LNCAP (cell line): ENCODE data around the gene TYW1B.

Experiments used
- TF ChIP-seq, protein P1 (sequence below): fragments of 450-650 bp; IDR thresholded peaks from 2 replicates; pipeline ENCODE4 v1.5.1; 2017; ENCODE audit warnings: mild to moderate bottlenecking

TYW1B gene

DNA sequence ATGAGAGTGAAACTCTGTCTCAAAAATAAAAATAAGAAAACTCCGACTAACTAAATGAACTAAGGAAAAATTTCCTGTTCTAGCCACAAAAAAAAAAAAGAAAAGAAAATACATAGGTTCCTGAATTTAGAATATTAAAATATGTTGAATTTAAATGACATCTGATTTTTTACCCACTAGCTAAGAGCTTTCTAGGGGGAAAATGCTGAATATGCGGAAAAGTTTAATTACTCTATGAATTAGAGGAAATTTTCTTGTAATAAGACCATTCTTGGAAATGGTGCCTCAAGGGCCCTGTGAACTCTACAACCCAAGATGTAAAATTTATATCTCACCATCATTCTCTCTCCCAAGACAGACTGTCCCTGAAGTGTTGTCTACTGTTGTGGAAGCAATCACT, 250.9 kb downstream of the TYW1B start:
- TF ChIP-seq, protein P1, sequence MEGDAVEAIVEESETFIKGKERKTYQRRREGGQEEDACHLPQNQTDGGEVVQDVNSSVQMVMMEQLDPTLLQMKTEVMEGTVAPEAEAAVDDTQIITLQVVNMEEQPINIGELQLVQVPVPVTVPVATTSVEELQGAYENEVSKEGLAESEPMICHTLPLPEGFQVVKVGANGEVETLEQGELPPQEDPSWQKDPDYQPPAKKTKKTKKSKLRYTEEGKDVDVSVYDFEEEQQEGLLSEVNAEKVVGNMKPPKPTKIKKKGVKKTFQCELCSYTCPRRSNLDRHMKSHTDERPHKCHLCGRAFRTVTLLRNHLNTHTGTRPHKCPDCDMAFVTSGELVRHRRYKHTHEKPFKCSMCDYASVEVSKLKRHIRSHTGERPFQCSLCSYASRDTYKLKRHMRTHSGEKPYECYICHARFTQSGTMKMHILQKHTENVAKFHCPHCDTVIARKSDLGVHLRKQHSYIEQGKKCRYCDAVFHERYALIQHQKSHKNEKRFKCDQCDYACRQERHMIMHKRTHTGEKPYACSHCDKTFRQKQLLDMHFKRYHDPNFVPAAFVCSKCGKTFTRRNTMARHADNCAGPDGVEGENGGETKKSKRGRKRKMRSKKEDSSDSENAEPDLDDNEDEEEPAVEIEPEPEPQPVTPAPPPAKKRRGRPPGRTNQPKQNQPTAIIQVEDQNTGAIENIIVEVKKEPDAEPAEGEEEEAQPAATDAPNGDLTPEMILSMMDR: no peak

DNA sequence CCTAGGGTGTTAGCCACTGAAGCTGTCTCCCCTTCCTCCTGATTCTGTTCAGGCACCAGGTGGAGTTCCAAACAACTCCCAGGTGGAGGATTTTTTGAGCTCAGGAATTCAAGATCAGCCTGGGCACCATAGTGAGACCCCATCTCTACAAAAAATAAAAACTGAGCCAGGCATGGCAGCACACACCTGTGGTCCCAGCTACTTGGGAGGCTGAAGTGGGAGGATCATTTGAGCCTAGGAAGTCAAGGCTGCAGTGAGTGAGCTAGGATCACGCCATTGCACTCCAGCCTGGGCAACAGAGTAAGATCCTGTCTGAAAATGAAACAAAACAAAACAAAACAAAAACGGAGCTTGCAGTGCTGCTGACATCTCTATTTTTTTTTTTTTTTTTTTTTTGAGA, 287.1 kb downstream of the TYW1B start:
- TF ChIP-seq, protein P1: no peak

DNA sequence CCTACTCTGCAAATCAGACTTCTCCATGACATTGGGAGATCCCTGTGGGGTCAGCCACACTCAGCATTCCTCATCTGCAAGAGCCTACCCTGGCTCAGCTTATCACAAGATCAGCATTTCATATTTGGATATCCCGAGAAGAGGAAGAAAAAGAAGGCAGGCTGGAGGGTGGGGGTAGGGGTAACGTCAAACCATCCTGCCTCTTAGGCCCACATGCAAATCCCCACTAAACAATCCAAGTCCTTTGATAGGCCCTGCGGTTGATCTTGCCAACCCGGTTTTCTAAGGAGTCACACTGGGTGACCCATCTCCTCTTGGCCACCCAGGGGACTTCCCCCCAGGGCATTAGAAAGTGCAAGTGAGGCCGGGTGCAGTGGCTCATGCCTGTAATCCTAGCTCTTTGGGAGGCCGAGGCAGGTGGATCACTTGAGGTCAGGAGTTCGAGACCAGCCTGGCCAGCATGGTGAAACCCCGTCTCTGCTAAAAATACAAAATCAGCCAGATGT, 287.8 kb downstream of the TYW1B start:
- TF ChIP-seq, protein P1: no peak

DNA sequence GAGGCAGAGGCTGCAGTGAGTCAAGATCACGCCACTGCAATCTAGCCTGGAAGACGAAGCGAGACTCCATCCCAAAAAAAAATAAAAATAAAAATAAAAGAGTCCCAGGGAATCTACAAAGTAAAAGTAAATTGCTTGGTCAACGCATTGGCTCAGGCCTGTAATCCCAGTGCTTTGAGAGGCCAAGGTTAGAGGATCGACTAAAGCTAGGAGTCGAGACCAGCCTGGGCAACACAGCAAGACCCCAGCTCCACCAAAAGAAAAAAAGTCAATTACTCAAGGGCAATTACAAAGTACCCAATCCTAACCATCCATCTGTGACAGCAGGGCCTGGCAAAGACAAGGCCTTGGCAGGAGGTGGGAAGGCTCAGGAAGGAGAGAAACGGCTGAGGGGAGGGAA, 288.3 kb downstream of the TYW1B start:
- TF ChIP-seq, protein P1: no peak

DNA sequence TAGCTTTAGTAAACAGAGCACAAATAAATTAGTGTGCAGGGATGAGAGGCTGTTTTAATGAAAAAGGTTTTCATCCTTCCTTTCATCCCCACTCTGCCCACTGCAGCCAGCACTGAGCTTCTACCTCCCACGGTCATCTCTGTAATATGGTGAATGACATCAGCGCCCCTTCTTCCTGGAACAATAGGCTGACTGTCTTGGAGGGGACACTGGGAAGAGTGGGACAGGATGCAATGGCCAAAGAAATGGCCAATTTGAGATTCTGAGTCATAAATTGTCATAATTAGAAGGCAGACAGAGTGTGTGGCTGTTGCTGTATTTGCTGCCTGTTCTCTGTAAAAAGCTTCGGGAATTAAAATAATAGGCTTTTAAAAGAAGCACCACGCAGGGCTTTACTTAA, 289.1 kb downstream of the TYW1B start:
- TF ChIP-seq, protein P1: no peak

DNA sequence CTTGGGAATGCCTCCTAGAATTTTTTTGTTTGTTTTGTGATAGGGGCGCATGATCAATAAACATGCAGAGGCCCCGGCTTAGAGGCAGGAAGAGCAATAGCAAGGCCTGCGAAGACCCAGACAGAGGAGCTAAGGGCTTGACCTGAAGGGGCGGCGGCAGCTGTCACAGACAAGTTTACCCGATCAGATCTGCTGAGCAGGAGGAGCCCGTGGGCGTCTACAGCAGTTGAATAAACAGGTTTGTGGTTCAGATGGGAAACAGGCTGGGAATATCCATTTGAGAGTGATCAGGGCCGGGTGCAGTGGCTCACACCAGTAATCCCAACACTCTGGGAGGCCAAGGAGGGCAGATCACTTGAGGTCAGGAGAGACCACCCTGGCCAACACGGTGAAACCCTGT, 289.9 kb downstream of the TYW1B start:
- TF ChIP-seq, protein P1: no peak
